CD4-positive, alpha-beta T cell (primary cell): ENCODE results near the gene CMIP. TPM values are rescaled to one million over a fixed set of nuclear protein-coding genes. Genes with fewer than 3 reads are reported as not detected.

Source experiments
- ATAC-seq: fragments of 200-7000 bp; cut with Tn5 transposase; one replicate; pipeline ENCODE4 v1.10.0; 2022; ENCODE audit warnings: mild to moderate bottlenecking; ENCODE audit not compliant: poor library complexity
- CTCF ChIA-PET: fragments of 350-600 bp; sonication (Branson Sonifier 250); formaldehyde crosslinking; loops from one replicate; lab custom pipeline; 2021; ENCODE audit warnings: antibody characterized with exemption, inconsistent platforms; lab: Charles Lee
- POLR2A ChIA-PET: fragments of 350-600 bp; sonication (Branson Sonifier 250); formaldehyde crosslinking; loops from one replicate; lab custom pipeline; 2021; ENCODE audit warnings: antibody characterized with exemption, inconsistent platforms; lab: Charles Lee
- DNase-seq, 14 experiments: peaks; one replicate each; pipeline ENCODE4 v3.0.0-alpha.2; 2013 to 2020; ENCODE audit warnings: mixed read lengths in 2 of 14
- H3K27ac ChIP-seq, 2 donors: one replicate each; pipeline versions ENCODE4 v1.5.1 to v1.7.0; 2013; ENCODE audit warnings: low read length in 2 of 2, low read depth in 1 of 2, mild to moderate bottlenecking in 1 of 2
- H3K27me3 ChIP-seq, 2 experiments: 1 replicate in 1 of 2; 2 replicates in 1 of 2; pipeline versions ENCODE4 v1.6.1 to v1.7.0; 2013; ENCODE audit warnings: low read length in 2 of 2, control low read depth in 1 of 2, mild to moderate bottlenecking in 1 of 2, moderate library complexity in 1 of 2; ENCODE audit not compliant: insufficient read depth in 2 of 2, control insufficient read depth in 1 of 2
- H3K36me3 ChIP-seq: one replicate; pipeline ENCODE4 v1.6.1; 2013; ENCODE audit warnings: low read length, control low read depth; ENCODE audit not compliant: insufficient read depth
- H3K4me1 ChIP-seq: one replicate; pipeline ENCODE4 v1.6.1; 2013; ENCODE audit warnings: low read length, control low read depth; ENCODE audit not compliant: insufficient read depth
- H3K4me3 ChIP-seq: one replicate; pipeline ENCODE4 v1.5.1; 2013; ENCODE audit warnings: mild to moderate bottlenecking, low read length, moderate library complexity
- H3K9me3 ChIP-seq, 2 experiments: 1 replicate in 1 of 2; 2 replicates in 1 of 2; pipeline versions ENCODE4 v1.6.1 to v1.7.0; 2013; ENCODE audit warnings: low read length in 2 of 2, mild to moderate bottlenecking in 2 of 2, control low read depth in 1 of 2, moderate library complexity in 1 of 2; ENCODE audit not compliant: control insufficient read depth in 1 of 2, insufficient read depth in 1 of 2
- H3K27ac Mint-ChIP-seq: one replicate; pipeline ENCODE4 v1.8.0; 2020; ENCODE audit warnings: mixed read lengths
- H3K27me3 Mint-ChIP-seq: one replicate; pipeline ENCODE4 v1.8.0; 2021; ENCODE audit warnings: mixed read lengths
- H3K36me3 Mint-ChIP-seq: one replicate; pipeline ENCODE4 v1.8.0; 2021; ENCODE audit warnings: low read depth, mixed read lengths
- H3K4me1 Mint-ChIP-seq: one replicate; pipeline ENCODE4 v1.8.0; 2021; ENCODE audit warnings: low read depth, mixed read lengths
- H3K4me3 Mint-ChIP-seq: one replicate; pipeline ENCODE4 v1.8.0; 2020; ENCODE audit warnings: mild to moderate bottlenecking, mixed read lengths
- H3K9me3 Mint-ChIP-seq: one replicate; pipeline ENCODE4 v1.8.0; 2020; ENCODE audit warnings: mixed read lengths
- intact Hi-C, 2 experiments: fragments of 100-400 bp; cut with DNase I in 1 of 2; cut with micrococcal nuclease in 1 of 2; formaldehyde crosslinking; loops; one replicate each; pipeline versions ENCODE4 v1.15.1 to v1.9.0; 2023 to 2025; cut with DNase I, micrococcal nuclease
- total RNA-seq, 174 experiments: library from RNA in 2 of 174; stranded (reverse) in 2 of 174; gene quantifications; one replicate each; pipeline ENCODE4 v1.2.3 and lab custom pipeline; 2021 to 2026
- TF ChIP-seq, protein P1 (sequence below): fragments of 200-600 bp; IDR thresholded peaks from one replicate; pipeline ENCODE4 v1.8.0; 2022; ENCODE audit warnings: antibody characterized with exemption, mild to moderate bottlenecking

The CMIP gene
- total RNA-seq, 2 experiments from 2014 or later = 33.5 to 35.3 TPM

GRCh38 chr16:81443688-81444447 is 740 bp upstream of the CMIP start:
- Mint-ChIP-seq H3K27me3 (no peaks in the 10 kb centered on the region), H3K4me1 (peaks cover 47% of the 10 kb centered on the region), H3K36me3 (peaks cover 19% of the 10 kb centered on the region), H3K27ac (peak overlapping the region; percentile 99), H3K4me3 (peak overlapping the region; percentile 96), H3K9me3 (no peaks in the 10 kb centered on the region)
- ChIA-PET POLR2A (interaction anchor here (0.8 to 1.9 kb wide), 3 partner anchors 15 to 271 kb away, joined by 3 to 9 read pairs (median 4); no protein-coding TSS in a partner anchor), CTCF (interaction anchor here (1.0 to 1.4 kb wide), 2 partner anchors 8 to 26 kb away, joined by 3 to 4 read pairs; no protein-coding TSS in a partner anchor)
- ATAC-seq (no peak), DNase-seq (peak in 2 of 14 experiments; percentile 30 to 34)
- H3K9me3 ChIP-seq = no peaks in the 10 kb centered on the region
- peaks cover 46% of the 10 kb centered on the region for H3K4me1 ChIP-seq
- intact Hi-C loops = loop anchor here (5.0 to 10.0 kb wide), 6 partner anchors 51 to 899 kb away; partner anchors contain the start of genes C16orf46 (in 1 of the 2), DYNLRB2 (in 1 of the 2) and GAN (in 1 of the 2)
- peak overlapping the region; percentile 50 for H3K4me3 ChIP-seq
- TF ChIP-seq, protein P1, sequence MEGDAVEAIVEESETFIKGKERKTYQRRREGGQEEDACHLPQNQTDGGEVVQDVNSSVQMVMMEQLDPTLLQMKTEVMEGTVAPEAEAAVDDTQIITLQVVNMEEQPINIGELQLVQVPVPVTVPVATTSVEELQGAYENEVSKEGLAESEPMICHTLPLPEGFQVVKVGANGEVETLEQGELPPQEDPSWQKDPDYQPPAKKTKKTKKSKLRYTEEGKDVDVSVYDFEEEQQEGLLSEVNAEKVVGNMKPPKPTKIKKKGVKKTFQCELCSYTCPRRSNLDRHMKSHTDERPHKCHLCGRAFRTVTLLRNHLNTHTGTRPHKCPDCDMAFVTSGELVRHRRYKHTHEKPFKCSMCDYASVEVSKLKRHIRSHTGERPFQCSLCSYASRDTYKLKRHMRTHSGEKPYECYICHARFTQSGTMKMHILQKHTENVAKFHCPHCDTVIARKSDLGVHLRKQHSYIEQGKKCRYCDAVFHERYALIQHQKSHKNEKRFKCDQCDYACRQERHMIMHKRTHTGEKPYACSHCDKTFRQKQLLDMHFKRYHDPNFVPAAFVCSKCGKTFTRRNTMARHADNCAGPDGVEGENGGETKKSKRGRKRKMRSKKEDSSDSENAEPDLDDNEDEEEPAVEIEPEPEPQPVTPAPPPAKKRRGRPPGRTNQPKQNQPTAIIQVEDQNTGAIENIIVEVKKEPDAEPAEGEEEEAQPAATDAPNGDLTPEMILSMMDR = no peak
- H3K36me3 ChIP-seq = no peaks in the 10 kb centered on the region
- H3K27me3 ChIP-seq = no peaks in the 10 kb centered on the region
- H3K27ac ChIP-seq = peak overlapping the region in 1 of 2 donors; percentile 48

DNA sequence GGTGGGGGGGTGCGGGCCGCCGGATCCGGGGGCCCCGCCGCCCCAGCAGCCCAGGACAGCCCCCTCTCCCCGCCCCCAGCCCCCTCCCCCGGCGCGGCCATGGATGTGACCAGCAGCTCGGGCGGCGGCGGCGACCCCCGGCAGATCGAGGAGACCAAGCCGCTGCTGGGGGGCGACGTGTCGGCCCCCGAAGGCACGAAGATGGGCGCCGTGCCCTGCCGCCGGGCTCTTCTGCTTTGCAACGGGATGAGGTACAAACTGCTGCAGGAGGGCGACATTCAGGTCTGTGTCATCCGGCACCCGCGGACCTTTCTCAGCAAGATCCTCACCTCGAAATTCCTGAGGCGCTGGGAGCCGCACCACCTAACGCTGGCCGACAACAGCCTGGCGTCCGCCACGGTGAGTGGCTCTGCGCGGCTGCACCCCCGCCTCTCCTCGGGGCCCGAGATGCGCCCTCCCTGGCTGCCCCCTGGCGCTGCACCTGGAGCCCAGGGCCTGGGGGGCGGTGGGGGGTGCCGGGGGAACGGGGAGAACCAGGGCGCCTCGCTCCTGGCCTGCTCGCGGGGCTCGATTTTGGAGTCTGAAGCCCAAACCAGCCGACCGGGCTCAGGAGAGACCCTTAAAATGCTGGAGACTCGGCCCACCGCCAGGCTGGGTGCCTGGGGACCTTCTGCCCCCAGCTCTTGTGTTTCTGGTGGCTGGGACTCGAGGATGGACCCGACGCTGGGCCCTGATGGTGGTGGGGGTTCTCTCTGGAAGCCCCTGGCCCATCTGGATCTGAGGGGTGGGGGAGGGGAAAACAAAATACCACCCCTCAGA is 744 bp downstream of the CMIP start:
- no peaks in the 10 kb centered on the region for H3K9me3 Mint-ChIP-seq
- TF ChIP-seq, protein P1 = peak; percentile 10
- no peaks in the 10 kb centered on the region for H3K27me3 Mint-ChIP-seq
- peaks cover 62% of the 10 kb centered on the region for H3K4me1 Mint-ChIP-seq
- H3K4me3 ChIP-seq = peak overlapping the region; percentile 77
- intact Hi-C loops = loop anchor here (10.0 kb wide), 4 partner anchors 49 to 901 kb away; partner anchors contain the start of genes C16orf46 (in 1 of the 2) and DYNLRB2 (in 1 of the 2)
- peak overlapping the region; percentile 32 to 41 for H3K27ac ChIP-seq
- peak overlapping the region; percentile 89 for H3K4me3 Mint-ChIP-seq
- DNase-seq (peak in 11 of 14 experiments; percentile 19 to 66 (median 47)), ATAC-seq (peak; percentile 14)
- no peaks in the 10 kb centered on the region for H3K36me3 ChIP-seq
- H3K36me3 Mint-ChIP-seq = peaks cover 19% of the 10 kb centered on the region
- H3K4me1 ChIP-seq = peaks cover 57% of the 10 kb centered on the region
- ChIA-PET POLR2A (interaction anchor here (1.0 to 2.8 kb wide), 5 partner anchors 21 to 171 kb away, joined by 3 to 20 read pairs (median 7); no protein-coding TSS in a partner anchor), CTCF (no interaction called here)
- no peaks in the 10 kb centered on the region for H3K9me3 ChIP-seq
- H3K27ac Mint-ChIP-seq = peak overlapping the region; percentile 93
- no peaks in the 10 kb centered on the region for H3K27me3 ChIP-seq
